NCI-H2196 (cell line): Measurements from ENCODE around the gene C6orf62.
"Not testable (repeated sequence)": the region's sequence is repeated elsewhere in the genome, so short reads cannot be mapped to it uniquely, and the experiment has no call there.

Source experiments
- DNase-seq: peaks from one replicate; lab custom pipeline; 2025; ENCODE audit not compliant: unreplicated experiment; lab: John Stamatoyannopoulos, UW

C6orf62 gene

GRCh38 chr6:24719125-24719971 lies at the start of gene C6orf62:
Gene C6orf62 (minus strand): TSS chr6:24719154. CDS start chr6:24718668, 486 bp downstream.
- DNase-seq, result no peak

DNA sequence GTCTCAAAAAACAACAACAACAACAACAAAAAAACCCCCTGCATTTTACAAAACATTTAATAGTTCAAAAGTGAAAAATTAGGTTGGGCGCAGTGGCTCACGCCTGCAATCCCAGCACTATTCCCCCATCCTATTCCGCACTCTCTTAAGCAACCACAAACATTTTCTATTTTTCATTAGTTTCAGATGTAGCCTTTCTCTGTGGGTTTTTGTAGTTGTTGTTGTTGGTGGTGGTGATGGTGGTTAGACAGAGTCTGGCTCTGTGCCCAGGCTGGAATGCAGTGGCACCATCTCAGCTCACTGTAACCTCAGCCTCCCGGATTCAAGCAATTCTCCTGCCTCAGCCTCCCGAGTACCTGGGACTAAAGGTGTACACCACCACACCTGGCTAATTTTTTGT lies 49.4 kb upstream of the C6orf62 start:
- DNase-seq, result no peak

- peak; percentile 45 for DNase-seq
Observed at GRCh38 chr6:24766680-24767462, 47.9 kb upstream of the C6orf62 start.

DNA sequence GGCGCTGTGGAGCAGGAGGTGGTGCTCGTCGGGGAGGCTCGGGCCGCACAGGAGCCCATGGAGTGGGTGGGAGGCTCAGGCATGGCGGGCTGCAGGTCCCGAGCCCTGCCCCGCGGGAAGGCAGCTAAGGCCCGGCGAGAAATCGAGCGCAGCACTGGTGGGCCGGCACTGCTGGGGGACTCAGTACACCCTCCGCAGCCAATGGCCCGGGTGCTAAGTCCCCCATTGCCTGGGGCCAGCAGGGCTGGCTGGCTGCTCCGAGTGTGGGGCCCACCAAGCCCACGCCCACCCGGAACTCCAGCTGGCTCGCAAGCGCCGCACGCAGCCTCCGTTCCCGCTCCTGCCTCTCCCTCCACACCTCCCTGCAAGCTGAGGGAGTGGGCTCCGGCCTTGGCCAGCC lies 47.0 kb upstream of the C6orf62 start:
- DNase-seq, result not testable (repeated sequence)

DNA sequence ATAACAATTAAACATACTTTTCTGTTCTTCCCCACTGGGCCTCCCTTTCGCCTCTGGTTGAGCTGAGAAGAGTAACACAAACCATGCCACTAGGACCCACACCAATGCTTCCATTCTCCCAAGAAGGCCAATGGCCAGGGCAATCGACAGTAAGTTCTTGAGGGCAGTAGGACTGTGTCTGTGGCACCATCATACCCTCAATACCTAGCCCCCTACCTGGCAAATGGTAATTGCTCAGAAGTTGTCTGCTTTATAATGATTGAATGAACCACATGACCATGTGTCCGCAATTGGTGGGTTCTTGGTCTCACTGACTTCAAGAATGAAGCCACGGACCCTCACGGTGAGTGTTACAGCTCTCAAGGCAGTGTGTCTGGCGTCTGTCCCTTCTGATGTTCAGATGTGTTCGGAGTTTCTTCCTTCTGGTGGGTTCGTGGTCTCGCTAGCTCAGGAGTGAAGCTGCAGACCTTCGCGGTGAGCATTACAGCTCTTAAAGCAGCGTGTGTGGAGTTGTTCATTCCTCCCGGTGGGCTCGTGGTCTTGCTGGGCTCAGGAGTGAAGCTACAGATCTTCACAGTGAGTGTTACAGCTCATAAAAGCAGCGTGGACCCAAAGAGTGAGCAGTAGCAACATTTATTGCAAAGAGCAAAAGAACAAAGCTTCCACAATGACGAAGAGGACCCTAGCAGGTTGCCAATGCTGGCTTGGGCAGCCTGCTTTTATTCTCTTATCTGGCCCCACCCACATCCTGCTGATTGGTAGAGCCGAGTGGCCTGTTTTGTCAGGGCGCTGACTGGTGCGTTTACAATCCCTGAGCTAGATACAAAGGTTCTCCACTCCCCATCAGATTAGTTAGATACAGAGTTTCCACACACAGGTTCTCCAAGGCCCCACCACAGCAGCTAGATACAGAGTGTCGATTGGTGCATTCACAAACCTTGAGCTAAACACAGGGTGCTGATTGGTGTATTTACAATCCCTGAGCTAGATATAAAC lies 46.2 kb upstream of the C6orf62 start:
- DNase-seq, result not testable (repeated sequence)

- DNase-seq, result peak; percentile 74
Observed at GRCh38 chr6:24763578-24763977, 44.6 kb upstream of the C6orf62 start.

- no peak for DNase-seq
Observed at GRCh38 chr6:24761851-24762250, 42.9 kb upstream of the C6orf62 start.

DNA sequence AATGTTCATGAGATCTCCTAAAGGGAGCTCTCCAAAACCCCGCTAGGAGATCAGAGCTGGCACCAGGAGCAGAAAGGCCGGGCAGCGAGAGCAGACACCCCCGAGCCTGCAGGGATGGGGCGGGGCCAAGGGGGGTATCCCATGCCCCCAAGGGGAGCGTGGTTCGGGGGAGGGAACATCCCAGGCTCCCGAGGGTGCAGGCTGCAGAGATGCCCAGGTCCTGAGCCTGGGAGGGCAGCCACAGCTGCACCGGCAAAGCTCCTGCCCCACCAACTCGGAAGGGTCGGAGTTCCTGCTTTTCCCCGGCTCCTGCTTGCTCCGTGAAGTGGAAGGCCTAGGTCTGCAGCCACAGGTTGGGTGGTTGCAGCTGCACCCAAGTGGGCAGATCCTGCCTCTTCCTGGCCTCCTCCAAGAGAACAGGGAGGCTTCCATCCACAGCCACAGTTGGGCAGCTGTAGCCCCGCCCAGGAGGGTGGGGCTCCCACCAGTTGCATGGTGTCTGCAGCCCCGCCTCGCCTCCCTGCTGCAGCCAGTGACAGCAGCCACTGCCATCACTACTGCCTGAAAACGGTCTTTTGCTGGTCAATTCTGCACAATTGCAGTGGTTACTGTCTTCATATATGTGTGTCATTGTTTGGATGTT lies 42.4 kb upstream of the C6orf62 start:
- DNase-seq, result no peak

DNA sequence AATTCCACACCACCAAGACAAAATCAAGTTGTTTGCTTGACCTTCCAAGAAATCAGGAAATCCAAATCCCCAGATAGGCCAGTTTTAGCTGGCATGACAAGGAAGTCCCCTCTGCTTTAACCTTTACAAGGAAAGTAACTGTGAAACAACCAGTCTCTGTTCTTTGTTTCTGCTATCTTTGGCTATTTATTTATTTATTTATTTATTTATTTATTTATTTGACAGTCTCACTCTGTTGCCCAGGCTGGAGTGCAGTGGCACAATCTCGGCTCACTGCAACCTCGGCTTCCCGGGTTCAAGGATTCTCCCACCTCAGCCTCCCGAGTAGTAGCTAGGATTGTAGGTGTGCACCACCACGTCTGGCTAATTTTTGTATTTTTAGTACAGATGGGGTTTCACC lies 41.3 kb upstream of the C6orf62 start:
- DNase-seq, result no peak

- no peak for DNase-seq
Observed at GRCh38 chr6:24759718-24760117, 40.8 kb upstream of the C6orf62 start.

- DNase-seq, result no peak
Observed at GRCh38 chr6:24757611-24758010, 38.7 kb upstream of the C6orf62 start.

DNA sequence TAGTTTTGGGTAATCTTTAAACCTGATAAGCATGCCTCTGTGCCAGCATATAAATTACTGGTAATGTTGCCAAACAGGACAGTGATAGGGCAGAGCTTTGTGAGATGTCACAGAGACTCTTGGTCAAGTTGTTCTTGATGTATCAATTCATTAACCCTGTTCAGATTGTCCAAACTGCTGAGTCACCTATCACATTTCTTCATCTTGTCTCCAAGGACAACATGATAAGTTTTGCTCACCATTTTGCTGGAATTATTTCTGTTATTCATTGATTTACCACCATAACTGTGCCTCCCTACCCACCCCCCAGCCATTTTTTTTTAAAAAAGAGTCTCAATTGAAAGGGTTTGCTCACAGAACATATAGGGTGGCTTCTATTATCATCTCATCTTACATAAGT lies 36.3 kb upstream of the C6orf62 start:
- no peak for DNase-seq

DNA sequence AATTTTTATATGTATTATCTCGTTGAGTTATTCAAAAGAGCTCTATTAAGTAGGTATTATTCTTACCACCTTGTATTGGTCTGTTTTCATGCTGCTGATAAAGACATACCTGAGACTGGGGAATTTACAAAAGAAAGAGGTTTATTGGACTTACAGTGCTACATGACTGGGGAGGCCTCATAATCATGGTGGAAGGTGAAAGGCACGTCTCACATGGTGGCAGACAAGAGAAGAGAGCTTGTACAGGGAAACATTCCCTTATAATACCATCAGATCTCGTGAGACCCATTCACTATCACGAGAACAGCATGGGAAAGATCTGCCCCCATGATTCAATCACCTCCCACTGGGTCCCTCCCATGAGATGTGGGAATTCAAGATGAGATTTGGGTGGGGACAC lies 35.4 kb upstream of the C6orf62 start:
- not testable (repeated sequence) for DNase-seq

DNA sequence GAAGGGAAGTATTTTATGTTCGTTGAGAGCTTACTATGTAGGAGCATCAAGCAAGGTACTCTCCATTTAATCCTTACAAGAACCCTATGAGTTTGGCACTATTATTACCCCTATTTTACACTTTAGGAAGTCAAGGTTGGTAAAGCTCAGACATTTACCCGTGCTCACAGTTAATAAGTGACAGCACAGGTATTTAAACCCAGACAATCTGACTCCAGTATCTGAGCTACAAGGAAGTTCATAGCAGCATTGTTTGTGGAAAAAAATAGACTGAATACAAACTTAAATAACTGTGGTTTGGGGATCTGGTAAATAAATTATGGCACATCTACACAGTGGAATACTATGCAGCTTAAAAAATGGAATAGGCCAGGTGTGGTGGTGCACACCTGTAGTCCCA lies 34.6 kb upstream of the C6orf62 start:
- no peak for DNase-seq

DNA sequence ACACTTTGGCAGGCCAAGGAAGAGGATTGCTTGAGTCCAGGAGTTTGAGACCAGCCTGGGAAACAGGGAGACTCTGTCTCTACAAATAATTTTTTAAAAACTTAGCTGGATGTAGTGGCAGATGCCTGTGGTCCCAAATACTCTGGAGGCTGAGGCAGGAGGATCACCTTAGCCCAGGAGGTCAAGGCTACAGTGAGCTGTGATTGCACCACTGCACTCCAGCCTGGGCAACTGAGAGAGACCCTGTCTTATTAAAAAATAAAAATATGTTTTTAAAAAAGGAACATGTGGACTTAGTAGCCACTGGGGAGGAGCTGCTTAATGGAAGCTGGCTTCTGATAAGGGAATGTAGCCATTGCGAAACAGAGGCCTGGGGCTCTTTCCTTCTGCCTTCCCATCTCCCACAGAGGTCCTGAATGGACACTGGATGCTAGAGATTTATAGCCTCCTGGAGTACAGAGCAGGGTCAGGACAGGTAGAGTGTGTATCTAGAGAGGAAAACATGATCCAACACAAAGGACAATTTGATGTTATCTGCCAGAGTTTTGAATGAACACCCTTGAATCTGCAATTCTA lies 34.1 kb upstream of the C6orf62 start:
- no peak for DNase-seq

DNA sequence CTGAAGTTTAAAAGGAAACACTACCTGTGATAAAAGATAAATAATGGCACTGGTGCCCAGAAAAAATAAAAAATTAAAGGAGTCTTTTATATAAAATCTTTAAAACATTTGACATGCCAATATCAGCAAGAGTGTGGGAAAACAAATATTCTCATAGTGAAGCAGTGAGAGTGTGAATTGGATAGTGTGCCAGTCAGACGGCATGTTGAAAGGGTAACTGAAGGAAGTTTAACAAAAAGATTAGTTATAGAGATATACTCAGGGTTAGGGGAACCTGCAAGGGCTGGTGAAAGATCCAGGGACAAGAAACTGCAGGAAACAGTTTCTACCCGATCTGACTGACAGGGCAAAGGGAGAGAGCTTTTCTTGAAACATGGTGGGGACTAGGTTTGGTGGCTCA lies 33.5 kb upstream of the C6orf62 start:
- no peak for DNase-seq

DNA sequence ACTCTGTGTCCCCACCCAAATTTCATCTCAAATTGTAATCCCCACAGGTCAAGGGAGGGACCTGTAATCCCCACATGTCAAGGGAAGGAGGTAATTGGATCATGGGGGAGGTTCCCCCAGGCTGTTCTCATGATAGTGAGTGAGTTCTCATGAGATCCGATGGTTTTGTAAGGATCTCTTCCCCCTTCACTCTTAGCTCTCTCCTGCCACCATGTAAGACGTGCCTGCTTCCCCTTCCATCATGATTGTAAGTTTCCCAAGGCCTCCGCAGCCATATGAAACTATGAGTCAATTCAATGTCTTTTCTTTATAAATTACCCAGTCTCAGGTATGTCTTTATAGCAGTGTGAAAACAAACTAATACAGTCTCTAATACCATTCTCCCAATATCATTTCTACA lies 31.9 kb upstream of the C6orf62 start:
- DNase-seq, result not testable (repeated sequence)

DNA sequence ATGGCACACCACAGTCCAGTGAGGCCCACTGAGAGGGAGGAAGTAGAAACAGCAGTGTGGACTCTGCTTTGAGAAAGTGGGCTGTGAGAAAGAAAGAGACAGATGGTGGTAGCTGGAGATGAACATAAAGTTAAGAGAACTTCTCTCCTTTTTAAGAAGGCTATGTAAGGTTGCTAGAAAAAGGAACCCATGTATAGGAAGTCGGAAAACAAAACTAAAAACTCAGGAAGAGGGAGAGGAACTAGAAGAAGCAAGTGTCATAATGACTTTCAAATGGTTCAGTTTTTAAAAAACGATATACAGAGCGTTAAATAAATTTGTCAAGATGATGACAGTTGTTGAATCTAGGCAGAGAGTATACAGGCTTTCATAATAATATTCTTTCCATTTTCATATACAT lies 30.3 kb upstream of the C6orf62 start:
- no peak for DNase-seq

- no peak for DNase-seq
Observed at GRCh38 chr6:24744911-24745310, 26.0 kb upstream of the C6orf62 start.

GRCh38 chr6:24743944-24744335 lies 25.0 kb upstream of the C6orf62 start:
- no peak for DNase-seq
